Measurements from ENCODE around the gene PREX1.

PREX1 gene

DNA sequence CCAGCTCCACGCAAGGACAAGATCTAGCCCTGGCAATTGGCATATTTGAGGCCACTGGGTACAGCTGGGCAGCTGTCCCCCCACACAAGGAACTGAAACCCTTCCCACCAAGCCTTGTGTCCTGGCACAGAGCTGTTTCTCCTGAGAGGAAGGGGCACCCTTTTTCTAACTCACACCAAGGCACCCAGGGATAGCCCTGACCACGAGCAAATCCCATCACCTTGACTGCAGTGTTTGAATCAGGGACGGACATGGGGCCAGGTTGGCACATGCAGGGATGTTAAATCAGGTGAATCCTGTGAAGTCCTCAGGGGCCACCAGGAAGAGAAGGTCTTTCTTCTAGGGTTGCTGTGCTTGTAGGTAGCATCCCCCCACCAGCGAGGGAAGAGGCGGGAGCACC lies 246.6 kb downstream of the PREX1 start:
- DNase-seq (ENCODE audit: low spot score) = no peak

DNA sequence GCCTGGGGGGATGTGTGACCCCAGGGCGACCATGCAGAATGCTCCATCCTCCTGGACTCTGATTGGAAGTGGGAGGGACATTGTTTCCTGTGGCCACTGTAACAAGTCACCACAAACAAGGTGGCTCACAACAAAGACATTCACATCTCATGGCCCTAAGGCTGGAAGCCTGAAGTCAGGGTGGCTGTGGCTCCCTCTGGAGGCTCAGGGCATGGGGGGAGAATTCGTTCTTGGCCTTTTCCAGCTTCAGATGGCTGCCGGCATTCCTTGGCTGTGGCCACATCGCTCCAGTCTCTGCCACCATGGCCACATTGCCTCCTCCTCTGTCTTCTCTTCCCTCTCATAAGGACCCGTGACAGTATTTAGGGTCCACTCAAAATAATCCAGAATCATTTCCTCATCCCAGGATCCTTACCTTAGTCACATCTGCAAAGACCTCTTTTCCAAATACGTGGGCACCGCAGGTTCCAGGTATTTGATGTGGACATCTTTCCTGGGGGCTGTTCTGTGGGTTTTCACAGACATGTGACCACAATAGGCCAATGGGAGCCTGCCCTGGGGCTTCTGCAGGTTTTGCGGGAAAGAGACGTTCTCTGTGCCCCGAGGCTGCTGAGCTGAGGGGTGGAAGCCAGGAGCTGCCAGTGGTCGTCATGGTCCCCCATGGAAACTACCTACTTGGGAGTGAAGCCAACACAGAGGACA lies 249.3 kb downstream of the PREX1 start:
- DNase-seq (ENCODE audit: low spot score) = no peak

DNA sequence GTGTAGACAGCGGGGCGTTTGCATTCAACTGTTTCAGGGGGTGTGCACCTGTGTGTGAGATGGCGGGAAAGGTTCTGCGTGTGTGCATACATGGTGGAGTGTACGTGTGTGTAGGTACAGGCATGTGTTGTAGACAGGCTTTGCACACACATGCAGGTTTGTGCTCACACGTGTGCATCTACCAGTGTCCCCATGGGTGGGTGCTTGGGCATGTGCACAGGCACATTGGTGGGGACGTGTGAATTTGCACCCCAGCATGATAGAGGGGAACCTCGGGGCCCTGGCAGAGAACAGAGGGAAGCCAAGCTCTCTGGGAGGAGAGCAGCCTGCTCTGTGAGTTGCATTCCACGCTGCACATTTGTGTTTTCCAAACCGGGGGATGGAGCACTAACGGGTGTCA lies 250.2 kb downstream of the PREX1 start:
- no peak for DNase-seq (ENCODE audit: low spot score)

DNA sequence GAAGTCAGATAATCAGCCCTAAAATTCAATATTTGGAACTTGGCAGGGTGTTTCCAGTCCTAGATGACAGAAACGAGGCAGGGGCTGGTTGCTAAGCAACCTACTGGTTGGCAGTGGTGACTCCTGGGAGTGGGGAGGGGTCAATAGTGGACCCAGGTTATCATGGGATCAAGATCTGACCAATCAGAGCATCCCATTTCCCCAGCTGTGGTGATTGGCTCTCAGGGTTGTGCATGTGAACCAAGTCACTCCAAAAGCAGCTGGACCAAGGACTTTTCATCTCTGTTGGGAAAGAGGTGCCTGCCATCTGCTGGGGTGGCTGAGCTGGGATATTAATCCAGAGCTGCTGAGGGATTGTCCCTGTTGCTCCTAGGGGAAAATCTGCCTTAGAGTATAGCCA lies 253.4 kb downstream of the PREX1 start:
- no peak for DNase-seq (ENCODE audit: low spot score)
